ENCODE measurements around the gene MMP23B. TPM values are rescaled to one million over a fixed set of nuclear protein-coding genes. Genes with fewer than 3 reads are reported as not detected.

MMP23B gene
- total and polyA plus RNA-seq, 10 of the 15 experiments (the other 5 are each of a cell fraction or from before 2014, with no cell fraction given): 0.25 to 0.76 (median 0.34) TPM; not detected in 4

GRCh38 chr1:1677718-1678580 lies 46.0 kb downstream of the MMP23B start (continued):
- TF ChIP-seq, protein P1, sequence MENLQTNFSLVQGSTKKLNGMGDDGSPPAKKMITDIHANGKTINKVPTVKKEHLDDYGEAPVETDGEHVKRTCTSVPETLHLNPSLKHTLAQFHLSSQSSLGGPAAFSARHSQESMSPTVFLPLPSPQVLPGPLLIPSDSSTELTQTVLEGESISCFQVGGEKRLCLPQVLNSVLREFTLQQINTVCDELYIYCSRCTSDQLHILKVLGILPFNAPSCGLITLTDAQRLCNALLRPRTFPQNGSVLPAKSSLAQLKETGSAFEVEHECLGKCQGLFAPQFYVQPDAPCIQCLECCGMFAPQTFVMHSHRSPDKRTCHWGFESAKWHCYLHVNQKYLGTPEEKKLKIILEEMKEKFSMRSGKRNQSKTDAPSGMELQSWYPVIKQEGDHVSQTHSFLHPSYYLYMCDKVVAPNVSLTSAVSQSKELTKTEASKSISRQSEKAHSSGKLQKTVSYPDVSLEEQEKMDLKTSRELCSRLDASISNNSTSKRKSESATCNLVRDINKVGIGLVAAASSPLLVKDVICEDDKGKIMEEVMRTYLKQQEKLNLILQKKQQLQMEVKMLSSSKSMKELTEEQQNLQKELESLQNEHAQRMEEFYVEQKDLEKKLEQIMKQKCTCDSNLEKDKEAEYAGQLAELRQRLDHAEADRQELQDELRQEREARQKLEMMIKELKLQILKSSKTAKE (IDR thresholded peaks at IDR 0.05; ENCODE audit: low read depth, poor library complexity, severe bottlenecking): peak; percentile 94
- TF ChIP-seq, protein P2, sequence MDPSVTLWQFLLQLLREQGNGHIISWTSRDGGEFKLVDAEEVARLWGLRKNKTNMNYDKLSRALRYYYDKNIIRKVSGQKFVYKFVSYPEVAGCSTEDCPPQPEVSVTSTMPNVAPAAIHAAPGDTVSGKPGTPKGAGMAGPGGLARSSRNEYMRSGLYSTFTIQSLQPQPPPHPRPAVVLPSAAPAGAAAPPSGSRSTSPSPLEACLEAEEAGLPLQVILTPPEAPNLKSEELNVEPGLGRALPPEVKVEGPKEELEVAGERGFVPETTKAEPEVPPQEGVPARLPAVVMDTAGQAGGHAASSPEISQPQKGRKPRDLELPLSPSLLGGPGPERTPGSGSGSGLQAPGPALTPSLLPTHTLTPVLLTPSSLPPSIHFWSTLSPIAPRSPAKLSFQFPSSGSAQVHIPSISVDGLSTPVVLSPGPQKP (IDR thresholded peaks at IDR 0.05; ENCODE audit: low read depth, low read length): no peak; the same call in 1 of the 2 replicates
- TF ChIP-seq YY1 (IDR thresholded peaks at IDR 0.05; ENCODE audit: low read depth, low read length) (no peak), NFYA (IDR thresholded peaks at IDR 0.05; ENCODE audit: borderline replicate concordance, low read depth, low read length) (no peak), SIN3A (IDR thresholded peaks at IDR 0.05; ENCODE audit: low read depth, low read length) (0 out of 2 replicates have a peak, but pooled peaks have one; percentile 39), ZNF384 (IDR thresholded peaks at IDR 0.05; ENCODE audit: borderline replicate concordance, low read depth, low read length) (0 out of 2 replicates have a peak, but pooled peaks have one; percentile 16), SUPT20H (IDR thresholded peaks at IDR 0.05; ENCODE audit: borderline replicate concordance, control insufficient read depth, low read depth, low read length) (no peak), RELA (IDR thresholded peaks at IDR 0.05; ENCODE audit: borderline replicate concordance, partially characterized antibody) (no peak), CEBPB (IDR thresholded peaks at IDR 0.05; ENCODE audit: borderline replicate concordance in 1 of 2, low read depth in 2 of 2, low read length in 2 of 2) (no peak), NFIC (IDR thresholded peaks at IDR 0.05; ENCODE audit: low read depth, low read length) (peak; percentile 78), WRNIP1 (IDR thresholded peaks at IDR 0.05; ENCODE audit: borderline replicate concordance, low read depth, low read length) (no peak), ZNF24 (IDR thresholded peaks at IDR 0.05) (no peak; the same call in 1 of the 2 replicates), MYC (IDR thresholded peaks at IDR 0.05; ENCODE audit: insufficient read depth, insufficient read length, insufficient replicate concordance, low read length, severe bottlenecking) (no peak), IRF5 (IDR thresholded peaks at IDR 0.05; ENCODE audit: borderline replicate concordance) (peak; percentile 71; the same call in 1 of the 2 replicates), TCF12 (IDR thresholded peaks at IDR 0.05; ENCODE audit: low read depth, low read length) (peak; percentile 89), GATAD2B (conservative IDR thresholded peaks at IDR 0.05; ENCODE audit: low read depth) (peak; percentile 99), BMI1 (IDR thresholded peaks at IDR 0.05; ENCODE audit: borderline replicate concordance) (peak; percentile 34; the same call in 1 of the 2 replicates), CREM (IDR thresholded peaks at IDR 0.05; ENCODE audit: low read depth) (peak; percentile 47; the same call in 1 of the 2 replicates), MEF2A (IDR thresholded peaks at IDR 0.05; ENCODE audit: insufficient read depth, low read depth, low read length) (no peak), SP1 (IDR thresholded peaks at IDR 0.05; ENCODE audit: low read depth, low read length) (peak; percentile 64)
- TF ChIP-seq, protein P3, sequence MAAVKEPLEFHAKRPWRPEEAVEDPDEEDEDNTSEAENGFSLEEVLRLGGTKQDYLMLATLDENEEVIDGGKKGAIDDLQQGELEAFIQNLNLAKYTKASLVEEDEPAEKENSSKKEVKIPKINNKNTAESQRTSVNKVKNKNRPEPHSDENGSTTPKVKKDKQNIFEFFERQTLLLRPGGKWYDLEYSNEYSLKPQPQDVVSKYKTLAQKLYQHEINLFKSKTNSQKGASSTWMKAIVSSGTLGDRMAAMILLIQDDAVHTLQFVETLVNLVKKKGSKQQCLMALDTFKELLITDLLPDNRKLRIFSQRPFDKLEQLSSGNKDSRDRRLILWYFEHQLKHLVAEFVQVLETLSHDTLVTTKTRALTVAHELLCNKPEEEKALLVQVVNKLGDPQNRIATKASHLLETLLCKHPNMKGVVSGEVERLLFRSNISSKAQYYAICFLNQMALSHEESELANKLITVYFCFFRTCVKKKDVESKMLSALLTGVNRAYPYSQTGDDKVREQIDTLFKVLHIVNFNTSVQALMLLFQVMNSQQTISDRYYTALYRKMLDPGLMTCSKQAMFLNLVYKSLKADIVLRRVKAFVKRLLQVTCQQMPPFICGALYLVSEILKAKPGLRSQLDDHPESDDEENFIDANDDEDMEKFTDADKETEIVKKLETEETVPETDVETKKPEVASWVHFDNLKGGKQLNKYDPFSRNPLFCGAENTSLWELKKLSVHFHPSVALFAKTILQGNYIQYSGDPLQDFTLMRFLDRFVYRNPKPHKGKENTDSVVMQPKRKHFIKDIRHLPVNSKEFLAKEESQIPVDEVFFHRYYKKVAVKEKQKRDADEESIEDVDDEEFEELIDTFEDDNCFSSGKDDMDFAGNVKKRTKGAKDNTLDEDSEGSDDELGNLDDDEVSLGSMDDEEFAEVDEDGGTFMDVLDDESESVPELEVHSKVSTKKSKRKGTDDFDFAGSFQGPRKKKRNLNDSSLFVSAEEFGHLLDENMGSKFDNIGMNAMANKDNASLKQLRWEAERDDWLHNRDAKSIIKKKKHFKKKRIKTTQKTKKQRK (IDR thresholded peaks at IDR 0.05; ENCODE audit: low read depth, low read length): no peak

All from GM12878 (cell line).